ENCODE measurements around the gene TFR2. TPM values are rescaled to one million over a fixed set of nuclear protein-coding genes. Genes with fewer than 3 reads are reported as not detected.

TFR2 gene
- total RNA-seq, 1 experiment from 2014 or later: 6.2 TPM

DNA sequence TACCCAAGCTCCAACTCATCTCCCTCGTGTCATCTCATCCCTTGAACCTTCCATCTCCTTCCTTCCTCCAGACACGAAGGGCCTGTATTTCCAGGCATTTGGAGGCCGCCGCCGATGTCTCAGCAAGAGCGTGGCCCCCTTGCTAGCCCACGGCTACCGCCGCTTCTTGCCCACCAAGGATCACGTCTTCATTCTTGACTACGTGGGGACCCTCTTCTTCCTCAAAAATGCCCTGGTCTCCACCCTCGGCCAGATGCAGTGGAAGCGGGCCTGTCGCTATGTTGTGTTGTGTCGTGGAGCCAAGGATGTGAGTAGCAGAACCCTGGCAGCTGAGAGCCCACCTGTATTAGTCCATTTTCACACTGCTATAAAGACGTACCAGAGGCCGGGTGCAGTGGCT, 49.8 kb downstream of the TFR2 start:
- Histone ChIP-seq H3K27me3 (ENCODE audit: insufficient read depth, low read depth) (no peaks in the 10 kb centered on the region), H3K4me2 (no peak overlapping the region), H3K36me3 (ENCODE audit: low read depth) (no peaks in the 10 kb centered on the region), H3K79me2 (ENCODE audit: low read depth) (no peaks in the 10 kb centered on the region), H2AFZ (no peak overlapping the region), H3K9me3 (ENCODE audit: insufficient read depth, low read depth) (no peaks in the 10 kb centered on the region), H3K9me2 (ENCODE audit: insufficient read depth) (no peaks in the 10 kb centered on the region), H3F3A (ENCODE audit: insufficient read depth, low read depth) (no peaks in the 10 kb centered on the region), H4K20me1 (ENCODE audit: insufficient read depth) (no peaks in the 10 kb centered on the region), H3K4me3 (no peak overlapping the region), H3K4me1 (replicated peaks; ENCODE audit: insufficient read depth) (no peaks in the 10 kb centered on the region), H3K27ac (no peak overlapping the region)
- DNase-seq: no peak
- ChIA-PET CTCF (no interaction called here), POLR2A (ENCODE audit: unreplicated experiment) (interaction anchor here (0.6 kb wide), 3 partner anchors 11 to 163 kb away, joined by 4 read pairs; partner anchors contain the start of gene ZCWPW1)
- intact Hi-C loops (cut with micrococcal nuclease; ENCODE audit: unreplicated experiment): no loop called here
- no TSS peak for BruUV-seq (replicated peaks)
- no peak for TF ChIP-seq EZH2 (IDR thresholded peaks at IDR 0.05; ENCODE audit: low read depth)
- TF ChIP-seq, protein P1, sequence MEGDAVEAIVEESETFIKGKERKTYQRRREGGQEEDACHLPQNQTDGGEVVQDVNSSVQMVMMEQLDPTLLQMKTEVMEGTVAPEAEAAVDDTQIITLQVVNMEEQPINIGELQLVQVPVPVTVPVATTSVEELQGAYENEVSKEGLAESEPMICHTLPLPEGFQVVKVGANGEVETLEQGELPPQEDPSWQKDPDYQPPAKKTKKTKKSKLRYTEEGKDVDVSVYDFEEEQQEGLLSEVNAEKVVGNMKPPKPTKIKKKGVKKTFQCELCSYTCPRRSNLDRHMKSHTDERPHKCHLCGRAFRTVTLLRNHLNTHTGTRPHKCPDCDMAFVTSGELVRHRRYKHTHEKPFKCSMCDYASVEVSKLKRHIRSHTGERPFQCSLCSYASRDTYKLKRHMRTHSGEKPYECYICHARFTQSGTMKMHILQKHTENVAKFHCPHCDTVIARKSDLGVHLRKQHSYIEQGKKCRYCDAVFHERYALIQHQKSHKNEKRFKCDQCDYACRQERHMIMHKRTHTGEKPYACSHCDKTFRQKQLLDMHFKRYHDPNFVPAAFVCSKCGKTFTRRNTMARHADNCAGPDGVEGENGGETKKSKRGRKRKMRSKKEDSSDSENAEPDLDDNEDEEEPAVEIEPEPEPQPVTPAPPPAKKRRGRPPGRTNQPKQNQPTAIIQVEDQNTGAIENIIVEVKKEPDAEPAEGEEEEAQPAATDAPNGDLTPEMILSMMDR (conservative IDR thresholded peaks at IDR 0.05): no peak

DNA sequence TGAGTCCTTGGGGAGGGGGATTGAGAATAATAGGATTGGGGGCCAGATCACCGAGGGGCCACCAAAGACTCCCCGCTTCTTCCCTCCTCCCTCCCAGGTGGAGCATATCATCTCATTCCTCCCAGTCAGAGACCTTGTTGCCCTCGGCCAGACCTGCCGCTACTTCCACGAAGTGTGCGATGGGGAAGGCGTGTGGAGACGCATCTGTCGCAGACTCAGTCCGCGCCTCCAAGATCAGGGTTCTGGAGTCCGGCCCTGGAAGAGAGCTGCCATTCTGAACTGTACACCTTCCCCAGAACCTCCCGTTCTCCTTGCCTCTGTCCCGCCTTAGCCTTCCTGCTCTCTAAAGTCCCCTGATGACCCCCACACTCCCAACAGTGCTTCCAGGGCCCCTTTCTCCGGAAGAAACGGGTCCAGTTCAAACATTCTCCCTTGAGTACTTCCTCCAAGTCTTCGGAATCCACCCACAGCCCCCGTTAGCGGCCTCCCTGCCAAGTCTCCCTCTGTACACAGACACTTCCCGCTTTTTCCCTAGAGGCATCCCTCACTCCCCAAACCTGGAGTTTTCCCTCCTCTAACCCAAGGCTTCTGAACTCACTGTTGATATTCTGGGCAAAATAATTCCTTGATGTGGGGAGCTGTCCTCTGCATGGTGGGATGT, 51.1 kb downstream of the TFR2 start:
- POLR2A ChIA-PET (ENCODE audit: unreplicated experiment): no interaction called here
- Histone ChIP-seq H4K20me1 (ENCODE audit: insufficient read depth) (no peaks in the 10 kb centered on the region), H3K9me2 (ENCODE audit: insufficient read depth) (no peaks in the 10 kb centered on the region), H3K4me3 (no peak overlapping the region), H3K79me2 (ENCODE audit: low read depth) (no peaks in the 10 kb centered on the region), H3K36me3 (ENCODE audit: low read depth) (no peaks in the 10 kb centered on the region), H3K4me2 (no peak overlapping the region), H3K9me3 (ENCODE audit: insufficient read depth, low read depth) (no peaks in the 10 kb centered on the region), H3K27ac (no peak overlapping the region), H3K4me1 (replicated peaks; ENCODE audit: insufficient read depth) (no peaks in the 10 kb centered on the region), H3F3A (ENCODE audit: insufficient read depth, low read depth) (peaks cover 7% of the 10 kb centered on the region), H2AFZ (no peak overlapping the region), H3K27me3 (ENCODE audit: insufficient read depth, low read depth) (no peaks in the 10 kb centered on the region)
- no TSS peak for BruUV-seq (replicated peaks)
- intact Hi-C loops (cut with micrococcal nuclease; ENCODE audit: unreplicated experiment): no loop called here
- DNase-seq: no peak
- CTCF ChIA-PET: interaction anchor here (0.6 kb wide), 1 partner anchor 26 kb away, joined by 6 read pairs; no protein-coding TSS in a partner anchor
- TF ChIP-seq, protein P1 (conservative IDR thresholded peaks at IDR 0.05): no peak
- TF ChIP-seq EZH2 (IDR thresholded peaks at IDR 0.05; ENCODE audit: low read depth): no peak

DNA sequence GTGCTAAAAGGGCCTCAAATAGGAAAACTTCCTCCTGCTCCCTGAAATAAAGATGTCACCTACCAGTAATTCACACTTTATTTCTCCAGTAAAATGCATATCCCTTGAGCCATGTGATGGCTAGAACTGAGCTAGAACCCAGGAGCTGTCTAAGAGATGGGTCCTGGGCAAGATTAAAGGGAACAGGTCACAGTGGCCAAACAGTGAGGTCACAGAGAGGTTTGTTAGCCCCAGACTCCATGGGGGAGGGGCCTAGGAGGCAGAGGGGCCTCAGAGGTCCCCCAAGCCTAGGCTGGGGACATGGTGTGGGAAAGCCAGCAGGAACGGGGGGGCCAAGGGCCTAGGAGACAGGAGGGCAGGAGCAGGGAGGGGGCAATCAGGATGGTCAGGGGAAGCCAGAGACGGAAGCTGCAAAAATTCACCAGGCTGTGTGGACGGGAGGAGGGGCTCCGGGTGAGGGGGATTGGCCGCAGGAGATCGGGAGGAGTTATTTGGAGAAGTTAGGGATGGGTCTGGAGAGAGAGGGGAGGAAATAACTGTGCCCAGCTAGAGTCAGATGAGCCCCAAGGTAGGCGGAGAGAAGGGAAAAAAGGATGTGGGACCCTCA, 51.9 kb downstream of the TFR2 start:
- Histone ChIP-seq H3K9me3 (ENCODE audit: insufficient read depth, low read depth) (no peaks in the 10 kb centered on the region), H3K27me3 (ENCODE audit: insufficient read depth, low read depth) (no peaks in the 10 kb centered on the region), H3K9me2 (ENCODE audit: insufficient read depth) (no peaks in the 10 kb centered on the region), H3K79me2 (ENCODE audit: low read depth) (peaks cover 7% of the 10 kb centered on the region; the same call in 1 of the 2 replicates), H3K4me1 (replicated peaks; ENCODE audit: insufficient read depth) (peaks cover 4% of the 10 kb centered on the region; the same call in 1 of the 2 replicates), H3K27ac (no peak overlapping the region), H3K36me3 (ENCODE audit: low read depth) (no peaks in the 10 kb centered on the region), H3F3A (ENCODE audit: insufficient read depth, low read depth) (peaks cover 15% of the 10 kb centered on the region), H4K20me1 (ENCODE audit: insufficient read depth) (no peaks in the 10 kb centered on the region), H3K4me2 (no peak overlapping the region), H3K4me3 (no peak overlapping the region), H2AFZ (no peak overlapping the region)
- POLR2A ChIA-PET (ENCODE audit: unreplicated experiment): interaction anchor here (0.6 kb wide), 1 partner anchor 19 kb away, joined by 10 read pairs; no protein-coding TSS in a partner anchor
- no TSS peak for BruUV-seq (replicated peaks)
- DNase-seq: no peak
- intact Hi-C loops (cut with micrococcal nuclease; ENCODE audit: unreplicated experiment): loop anchor here (2.0 to 10.0 kb wide), 3 partner anchors 25 to 495 kb away; partner anchors contain the start of genes EPHB4 and TRIM56
- TF ChIP-seq EZH2 (IDR thresholded peaks at IDR 0.05; ENCODE audit: low read depth): no peak
- TF ChIP-seq, protein P1 (conservative IDR thresholded peaks at IDR 0.05): no peak
- CTCF ChIA-PET: interaction anchor here (0.6 to 1.1 kb wide), 8 partner anchors 18 to 1149 kb away, joined by 3 to 6 read pairs (median 4); no protein-coding TSS in a partner anchor
